SK-N-MC (cell line): ENCODE measurements around the gene CDCA3.

ENCODE experiments used
- EZH2 ChIP-seq: fragments of 200-600 bp; sonication (generic); IDR thresholded peaks from one replicate; pipeline ENCODE4 v1.6.1; 2017; ENCODE audit warnings: antibody characterized with exemption
- FOXP2 ChIP-seq: optimal IDR thresholded peaks from 2 replicates; pipeline ENCODE3; 2011; ENCODE audit warnings: mild to moderate bottlenecking, moderate library complexity; ENCODE audit not compliant: insufficient read depth; ENCODE audit errors: extremely low read length, control extremely low read depth

GRCh38 chr12:6846316-6846869, 4.7 kb downstream of the CDCA3 start:
- TF ChIP-seq EZH2 (no peak), FOXP2 (no peak)
